Hepatocyte (in vitro differentiated cells): ENCODE measurements around the gene KIAA1671. TPM values are rescaled to one million over a fixed set of nuclear protein-coding genes. Genes with fewer than 3 reads are reported as not detected.

Experiments used
- DNase-seq: peaks from one replicate; pipeline ENCODE4 v3.0.0-alpha.2; 2016; ENCODE audit warnings: low spot score
- H2AFZ ChIP-seq: fragments of 200-600 bp; sonication (generic); 2 replicates; pipeline ENCODE4 v1.6.0; 2016; ENCODE audit warnings: antibody characterized with exemption, mild to moderate bottlenecking
- H3K27ac ChIP-seq: fragments of 200-600 bp; sonication (generic); 2 replicates; pipeline ENCODE4 v1.5.1; 2016; ENCODE audit warnings: mild to moderate bottlenecking
- H3K27me3 ChIP-seq: fragments of 200-600 bp; sonication (generic); 2 replicates; pipeline ENCODE4 v1.6.1; 2016
- H3K36me3 ChIP-seq: fragments of 200-600 bp; sonication (generic); replicated peaks from 2 replicates; pipeline ENCODE4 v1.5.1; 2016; ENCODE audit warnings: low read depth; ENCODE audit not compliant: insufficient read depth
- H3K4me1 ChIP-seq: fragments of 200-600 bp; sonication (generic); 2 replicates; pipeline ENCODE4 v1.5.1; 2016; ENCODE audit warnings: mild to moderate bottlenecking, moderate library complexity; ENCODE audit not compliant: insufficient read depth
- H3K4me2 ChIP-seq: fragments of 200-600 bp; sonication (generic); 2 replicates; pipeline ENCODE4 v1.6.0; 2016
- H3K4me3 ChIP-seq: fragments of 200-600 bp; sonication (generic); 2 replicates; pipeline ENCODE4 v1.5.1; 2016; ENCODE audit warnings: mild to moderate bottlenecking
- H3K79me2 ChIP-seq: fragments of 200-600 bp; sonication (generic); 2 replicates; pipeline ENCODE4 v1.6.0; 2017; ENCODE audit warnings: mild to moderate bottlenecking
- H3K9me2 ChIP-seq: fragments of 200-600 bp; sonication (generic); replicated peaks from 2 replicates; pipeline ENCODE4 v1.6.0; 2017; ENCODE audit warnings: mild to moderate bottlenecking; ENCODE audit not compliant: insufficient read depth
- H3K9me3 ChIP-seq: fragments of 200-600 bp; sonication (generic); 2 replicates; pipeline ENCODE4 v1.5.1; 2016; ENCODE audit warnings: low read depth, mild to moderate bottlenecking
- H4K20me1 ChIP-seq: fragments of 200-600 bp; sonication (generic); 2 replicates; pipeline ENCODE4 v1.6.0; 2016; ENCODE audit warnings: mild to moderate bottlenecking; ENCODE audit not compliant: insufficient read depth, poor library complexity, severe bottlenecking
- EZH2 ChIP-seq: fragments of 200-600 bp; sonication (generic); IDR thresholded peaks from 2 replicates; pipeline ENCODE4 v1.6.1; 2016; ENCODE audit warnings: antibody characterized with exemption, mild to moderate bottlenecking, borderline replicate concordance
- EZH2phosphoT487 ChIP-seq: fragments of 200-600 bp; sonication (generic); IDR thresholded peaks from one replicate; pipeline ENCODE4 v1.6.1; 2018; ENCODE audit warnings: antibody characterized with exemption, mild to moderate bottlenecking, low read depth, moderate library complexity; ENCODE audit not compliant: unreplicated experiment, severe bottlenecking
- WGBS: methylation state at CpG from one replicate; pipeline ENCODE4 v1.1.6; 2016; ENCODE audit warnings: low lambda C conversion rate; ENCODE audit errors: missing lambda C conversion rate; 5-methylcytosine and 5-hydroxymethylcytosine counted together
- polyA plus RNA-seq: library from polyadenylated mRNA; unstranded; fragments of >200 nt; fragmentation: Nextera tagmentation; extraction: Ambion mirVana; gene quantifications from 2 replicates; pipeline ENCODE4 v1.2.1, GENCODE V29; 2016
- total RNA-seq: library from RNA; depleted of rRNA; stranded (reverse); fragments of >200 nt; gene quantifications from 2 replicates; pipeline ENCODE4 v1.2.3, GENCODE V29; 2014
- TF ChIP-seq, protein P1 (sequence below): fragments of 200-600 bp; sonication (generic); IDR thresholded peaks from 2 replicates; pipeline ENCODE4 v1.5.1; 2016; ENCODE audit warnings: antibody characterized with exemption, mild to moderate bottlenecking; ENCODE audit not compliant: poor library complexity

The KIAA1671 gene
- total and polyA plus RNA-seq, 2 experiments from 2014 or later = 8.1 to 26.5 TPM

GRCh38 chr22:24928322-24928721 lies 24.2 kb upstream of the KIAA1671 start:
- Histone ChIP-seq H3K4me3 (no peak overlapping the region), H2AFZ (no peak overlapping the region), H3K27ac (no peak overlapping the region), H3K4me2 (no peak overlapping the region), H3K79me2 (no peaks in the 10 kb centered on the region), H3K36me3 (no peaks in the 10 kb centered on the region), H3K9me3 (no peaks in the 10 kb centered on the region), H3K27me3 (no peaks in the 10 kb centered on the region), H3K4me1 (no peaks in the 10 kb centered on the region), H3K9me2 (no peaks in the 10 kb centered on the region), H4K20me1 (no peaks in the 10 kb centered on the region)
- DNase-seq = no peak
- TF ChIP-seq EZH2 (no peak), EZH2phosphoT487 (no peak)
- TF ChIP-seq, protein P1, sequence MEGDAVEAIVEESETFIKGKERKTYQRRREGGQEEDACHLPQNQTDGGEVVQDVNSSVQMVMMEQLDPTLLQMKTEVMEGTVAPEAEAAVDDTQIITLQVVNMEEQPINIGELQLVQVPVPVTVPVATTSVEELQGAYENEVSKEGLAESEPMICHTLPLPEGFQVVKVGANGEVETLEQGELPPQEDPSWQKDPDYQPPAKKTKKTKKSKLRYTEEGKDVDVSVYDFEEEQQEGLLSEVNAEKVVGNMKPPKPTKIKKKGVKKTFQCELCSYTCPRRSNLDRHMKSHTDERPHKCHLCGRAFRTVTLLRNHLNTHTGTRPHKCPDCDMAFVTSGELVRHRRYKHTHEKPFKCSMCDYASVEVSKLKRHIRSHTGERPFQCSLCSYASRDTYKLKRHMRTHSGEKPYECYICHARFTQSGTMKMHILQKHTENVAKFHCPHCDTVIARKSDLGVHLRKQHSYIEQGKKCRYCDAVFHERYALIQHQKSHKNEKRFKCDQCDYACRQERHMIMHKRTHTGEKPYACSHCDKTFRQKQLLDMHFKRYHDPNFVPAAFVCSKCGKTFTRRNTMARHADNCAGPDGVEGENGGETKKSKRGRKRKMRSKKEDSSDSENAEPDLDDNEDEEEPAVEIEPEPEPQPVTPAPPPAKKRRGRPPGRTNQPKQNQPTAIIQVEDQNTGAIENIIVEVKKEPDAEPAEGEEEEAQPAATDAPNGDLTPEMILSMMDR = no peak
- 90% methylated on average over 7 of the region's 7 CpGs for WGBS

DNA sequence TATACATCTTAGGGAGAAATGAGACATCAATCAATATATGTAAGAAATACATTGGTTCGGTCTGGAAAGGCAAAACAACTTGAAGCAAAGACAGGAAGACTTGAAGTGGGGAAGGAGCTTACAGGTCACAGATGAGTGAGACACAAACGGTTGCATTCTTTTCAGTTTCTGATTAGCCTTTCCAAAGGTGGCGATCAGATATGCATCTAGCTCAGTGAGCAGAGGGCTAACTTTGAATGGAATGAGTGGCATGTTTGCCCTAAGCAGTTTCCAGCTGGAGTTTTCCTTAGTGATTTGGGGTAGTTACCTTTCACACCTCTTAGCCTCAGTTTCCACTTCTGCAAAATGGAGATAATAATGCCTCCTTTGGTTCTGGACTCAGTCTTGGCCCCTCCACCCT lies 21.8 kb upstream of the KIAA1671 start:
- Histone ChIP-seq H2AFZ (no peak overlapping the region), H3K4me1 (no peaks in the 10 kb centered on the region), H3K79me2 (no peaks in the 10 kb centered on the region), H3K9me3 (no peaks in the 10 kb centered on the region), H4K20me1 (no peaks in the 10 kb centered on the region), H3K4me2 (no peak overlapping the region), H3K27me3 (no peaks in the 10 kb centered on the region), H3K27ac (no peak overlapping the region), H3K9me2 (no peaks in the 10 kb centered on the region), H3K4me3 (no peak overlapping the region), H3K36me3 (no peaks in the 10 kb centered on the region)
- 46% methylated on average over 3 of the region's 3 CpGs for WGBS
- no peak for DNase-seq
- TF ChIP-seq EZH2phosphoT487 (no peak), EZH2 (no peak)
- TF ChIP-seq, protein P1 = no peak

- Histone ChIP-seq H3K36me3 (no peaks in the 10 kb centered on the region), H3K4me1 (no peaks in the 10 kb centered on the region), H3K27ac (no peak overlapping the region), H4K20me1 (no peaks in the 10 kb centered on the region), H3K4me2 (no peak overlapping the region), H3K79me2 (no peaks in the 10 kb centered on the region), H3K9me2 (no peaks in the 10 kb centered on the region), H3K4me3 (no peak overlapping the region), H3K9me3 (no peaks in the 10 kb centered on the region), H3K27me3 (no peaks in the 10 kb centered on the region), H2AFZ (no peak overlapping the region)
- no peak for TF ChIP-seq EZH2phosphoT487
- no peak for TF ChIP-seq EZH2
- TF ChIP-seq, protein P1 = no peak
- no peak for DNase-seq
Observed at GRCh38 chr22:24935771-24936483, 16.6 kb upstream of the KIAA1671 start.
